ENCODE data around the gene CC2D1B. TPM values are rescaled to one million over a fixed set of nuclear protein-coding genes. Genes with fewer than 3 reads are reported as not detected.
"Not testable (repeated sequence)": the region's sequence is repeated elsewhere in the genome, so short reads cannot be mapped to it uniquely, and the experiment has no call there.

The CC2D1B gene
- total RNA-seq, 1 experiment from 2014 or later: 22.6 TPM

DNA sequence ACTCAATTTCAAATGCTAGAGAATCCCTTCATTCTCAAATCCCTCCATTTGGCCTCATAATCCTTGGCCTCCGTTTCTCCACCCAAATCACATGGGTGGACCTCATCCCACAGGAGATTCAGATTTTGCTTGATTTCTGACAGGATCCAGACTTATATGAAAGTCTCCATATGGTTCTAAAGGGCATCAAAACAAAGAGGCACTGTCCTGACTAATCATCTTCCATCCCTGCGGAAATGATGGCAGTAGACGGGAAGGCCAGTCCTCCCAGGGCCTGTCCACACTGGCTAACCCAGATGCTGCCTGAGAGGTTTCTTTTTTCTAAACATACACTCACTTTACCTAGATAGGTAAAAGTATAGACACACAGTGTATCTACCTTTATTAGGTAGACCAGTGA, 19.4 kb upstream of the CC2D1B start (continued):
- TF ChIP-seq, protein P1, sequence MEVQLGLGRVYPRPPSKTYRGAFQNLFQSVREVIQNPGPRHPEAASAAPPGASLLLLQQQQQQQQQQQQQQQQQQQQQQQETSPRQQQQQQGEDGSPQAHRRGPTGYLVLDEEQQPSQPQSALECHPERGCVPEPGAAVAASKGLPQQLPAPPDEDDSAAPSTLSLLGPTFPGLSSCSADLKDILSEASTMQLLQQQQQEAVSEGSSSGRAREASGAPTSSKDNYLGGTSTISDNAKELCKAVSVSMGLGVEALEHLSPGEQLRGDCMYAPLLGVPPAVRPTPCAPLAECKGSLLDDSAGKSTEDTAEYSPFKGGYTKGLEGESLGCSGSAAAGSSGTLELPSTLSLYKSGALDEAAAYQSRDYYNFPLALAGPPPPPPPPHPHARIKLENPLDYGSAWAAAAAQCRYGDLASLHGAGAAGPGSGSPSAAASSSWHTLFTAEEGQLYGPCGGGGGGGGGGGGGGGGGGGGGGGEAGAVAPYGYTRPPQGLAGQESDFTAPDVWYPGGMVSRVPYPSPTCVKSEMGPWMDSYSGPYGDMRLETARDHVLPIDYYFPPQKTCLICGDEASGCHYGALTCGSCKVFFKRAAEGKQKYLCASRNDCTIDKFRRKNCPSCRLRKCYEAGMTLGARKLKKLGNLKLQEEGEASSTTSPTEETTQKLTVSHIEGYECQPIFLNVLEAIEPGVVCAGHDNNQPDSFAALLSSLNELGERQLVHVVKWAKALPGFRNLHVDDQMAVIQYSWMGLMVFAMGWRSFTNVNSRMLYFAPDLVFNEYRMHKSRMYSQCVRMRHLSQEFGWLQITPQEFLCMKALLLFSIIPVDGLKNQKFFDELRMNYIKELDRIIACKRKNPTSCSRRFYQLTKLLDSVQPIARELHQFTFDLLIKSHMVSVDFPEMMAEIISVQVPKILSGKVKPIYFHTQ (CRISPR knock-in tag; IDR thresholded peaks at IDR 0.05): no peak
- TF ChIP-seq, protein P2, sequence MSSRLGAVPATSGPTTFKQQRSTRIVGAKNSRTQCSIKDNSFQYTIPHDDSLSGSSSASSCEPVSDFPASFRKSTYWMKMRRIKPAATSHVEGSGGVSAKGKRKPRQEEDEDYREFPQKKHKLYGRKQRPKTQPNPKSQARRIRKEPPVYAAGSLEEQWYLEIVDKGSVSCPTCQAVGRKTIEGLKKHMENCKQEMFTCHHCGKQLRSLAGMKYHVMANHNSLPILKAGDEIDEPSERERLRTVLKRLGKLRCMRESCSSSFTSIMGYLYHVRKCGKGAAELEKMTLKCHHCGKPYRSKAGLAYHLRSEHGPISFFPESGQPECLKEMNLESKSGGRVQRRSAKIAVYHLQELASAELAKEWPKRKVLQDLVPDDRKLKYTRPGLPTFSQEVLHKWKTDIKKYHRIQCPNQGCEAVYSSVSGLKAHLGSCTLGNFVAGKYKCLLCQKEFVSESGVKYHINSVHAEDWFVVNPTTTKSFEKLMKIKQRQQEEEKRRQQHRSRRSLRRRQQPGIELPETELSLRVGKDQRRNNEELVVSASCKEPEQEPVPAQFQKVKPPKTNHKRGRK (CRISPR knock-in tag; IDR thresholded peaks at IDR 0.05; ENCODE audit: borderline replicate concordance): no peak
- TF ChIP-seq ZNF263 (CRISPR knock-in tag; IDR thresholded peaks at IDR 0.05; ENCODE audit: low read depth): no peak
- TF ChIP-seq GABPB1 (CRISPR knock-in tag; IDR thresholded peaks at IDR 0.05): no peak
- no peak for TF ChIP-seq OVOL2 (CRISPR knock-in tag; IDR thresholded peaks at IDR 0.05; ENCODE audit: borderline replicate concordance)

DNA sequence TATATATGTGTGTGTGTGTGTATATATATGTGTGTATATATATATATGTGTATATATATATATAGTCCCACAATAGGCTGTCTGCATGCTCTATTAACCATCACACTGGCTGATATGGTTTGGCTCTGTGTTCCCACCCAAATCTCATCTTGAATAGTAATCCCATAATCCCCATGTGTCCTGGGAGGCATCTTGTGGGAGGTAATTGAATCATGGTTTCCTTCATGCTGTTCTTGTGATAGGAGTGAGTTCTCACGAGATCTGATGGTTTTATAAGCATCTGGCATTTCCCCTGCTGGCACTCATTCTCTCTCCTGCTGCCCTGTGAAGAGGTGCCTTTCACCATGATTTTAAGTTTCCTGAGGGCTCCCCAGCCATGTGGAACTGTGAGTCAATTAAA, 3.8 kb upstream of the CC2D1B start:
- ATAC-seq; H3K27ac Mint-ChIP-seq; POLR2A ChIA-PET; DNase-seq (ENCODE audit: low spot score); H3K9me3 Mint-ChIP-seq; H3K27me3 Mint-ChIP-seq (ENCODE audit: low read depth); CTCF ChIA-PET; H3K4me3 Mint-ChIP-seq: not testable (repeated sequence)
- H3K4me1 Mint-ChIP-seq: peaks cover 20% of the 10 kb centered on the region
- H3K36me3 Mint-ChIP-seq: peaks cover 27% of the 10 kb centered on the region

DNA sequence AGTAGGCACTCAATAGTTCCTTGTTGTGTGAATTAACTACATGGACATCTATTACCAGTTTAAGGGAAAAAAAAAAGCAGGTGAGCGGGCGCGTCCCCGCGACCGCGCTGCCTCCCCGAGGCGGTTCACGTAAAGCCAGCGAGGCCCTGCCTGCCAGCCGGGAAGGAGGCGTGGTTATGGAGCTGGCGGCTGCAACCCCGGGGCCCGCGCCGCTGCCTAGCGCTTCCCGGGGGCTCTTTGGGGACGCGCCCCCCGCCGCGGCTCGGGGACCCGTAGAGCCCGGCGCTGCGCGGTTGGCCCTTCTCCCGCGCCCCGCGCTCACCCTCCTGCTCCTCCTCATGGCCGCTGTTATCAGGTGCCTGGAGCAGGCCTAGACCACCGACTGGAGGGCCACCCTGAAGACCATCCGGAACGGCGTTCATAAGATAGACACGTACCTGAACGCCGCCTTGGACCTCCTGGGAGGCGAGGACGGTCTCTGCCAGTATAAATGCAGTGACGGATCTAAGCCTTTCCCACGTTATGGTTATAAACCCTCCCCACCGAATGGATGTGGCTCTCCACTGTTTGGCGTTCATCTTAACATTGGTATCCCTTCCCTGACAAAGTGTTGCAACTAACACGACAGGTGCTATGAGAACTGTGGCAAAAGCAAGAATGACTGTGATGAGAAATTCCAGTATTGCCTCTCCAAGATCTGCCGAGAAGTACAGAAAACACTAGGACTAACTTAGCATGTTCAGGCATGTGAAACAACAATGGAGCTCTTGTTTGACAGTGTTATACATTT, 2.6 kb upstream of the CC2D1B start:
- Mint-ChIP-seq H3K4me3 (peak overlapping the region; percentile 73), H3K4me1 (peaks cover 25% of the 10 kb centered on the region), H3K36me3 (peaks cover 20% of the 10 kb centered on the region), H3K27me3 (ENCODE audit: low read depth) (no peaks in the 10 kb centered on the region; the same call in 1 of the 2 replicates), H3K27ac (peak overlapping the region; percentile 10; the same call in 1 of the 2 replicates), H3K9me3 (no peaks in the 10 kb centered on the region)
- ChIA-PET CTCF (interaction anchor here (0.5 to 1.4 kb wide), 5 partner anchors 18 to 226 kb away, joined by 3 to 9 read pairs (median 4); no protein-coding TSS in a partner anchor), POLR2A (no interaction called here)
- ATAC-seq: peak; percentile 9
- DNase-seq (ENCODE audit: low spot score): peak; percentile 73
- TF ChIP-seq, protein P3, sequence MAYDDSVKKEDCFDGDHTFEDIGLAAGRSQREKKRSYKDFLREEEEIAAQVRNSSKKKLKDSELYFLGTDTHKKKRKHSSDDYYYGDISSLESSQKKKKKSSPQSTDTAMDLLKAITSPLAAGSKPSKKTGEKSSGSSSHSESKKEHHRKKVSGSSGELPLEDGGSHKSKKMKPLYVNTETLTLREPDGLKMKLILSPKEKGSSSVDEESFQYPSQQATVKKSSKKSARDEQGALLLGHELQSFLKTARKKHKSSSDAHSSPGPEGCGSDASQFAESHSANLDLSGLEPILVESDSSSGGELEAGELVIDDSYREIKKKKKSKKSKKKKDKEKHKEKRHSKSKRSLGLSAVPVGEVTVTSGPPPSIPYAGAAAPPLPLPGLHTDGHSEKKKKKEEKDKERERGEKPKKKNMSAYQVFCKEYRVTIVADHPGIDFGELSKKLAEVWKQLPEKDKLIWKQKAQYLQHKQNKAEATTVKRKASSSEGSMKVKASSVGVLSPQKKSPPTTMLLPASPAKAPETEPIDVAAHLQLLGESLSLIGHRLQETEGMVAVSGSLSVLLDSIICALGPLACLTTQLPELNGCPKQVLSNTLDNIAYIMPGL (CRISPR knock-in tag; IDR thresholded peaks at IDR 0.05): no peak
- TF ChIP-seq NR1H2 (CRISPR knock-in tag; IDR thresholded peaks at IDR 0.05) (no peak), OVOL2 (CRISPR knock-in tag; IDR thresholded peaks at IDR 0.05; ENCODE audit: borderline replicate concordance) (no peak), ZNF423 (CRISPR knock-in tag; IDR thresholded peaks at IDR 0.05) (peak; percentile 51; the same call in 1 of the 2 replicates), NR3C1 (CRISPR knock-in tag; conservative IDR thresholded peaks at IDR 0.05; ENCODE audit: low read depth) (no peak), ZBTB21 (CRISPR knock-in tag; IDR thresholded peaks at IDR 0.05; ENCODE audit: borderline replicate concordance) (no peak), ZNF396 (CRISPR knock-in tag; IDR thresholded peaks at IDR 0.05; ENCODE audit: borderline replicate concordance) (no peak), GTF2I (CRISPR knock-in tag; conservative IDR thresholded peaks at IDR 0.05) (no peak), ZNF263 (CRISPR knock-in tag; IDR thresholded peaks at IDR 0.05; ENCODE audit: low read depth) (no peak), NFYB (CRISPR knock-in tag; conservative IDR thresholded peaks at IDR 0.05; ENCODE audit: low read depth) (no peak), SOX15 (CRISPR knock-in tag; IDR thresholded peaks at IDR 0.05) (no peak), GABPB1 (CRISPR knock-in tag; IDR thresholded peaks at IDR 0.05) (peak; percentile 22; the same call in 1 of the 2 replicates), NFATC4 (CRISPR knock-in tag; IDR thresholded peaks at IDR 0.05) (no peak)
- TF ChIP-seq, protein P4, sequence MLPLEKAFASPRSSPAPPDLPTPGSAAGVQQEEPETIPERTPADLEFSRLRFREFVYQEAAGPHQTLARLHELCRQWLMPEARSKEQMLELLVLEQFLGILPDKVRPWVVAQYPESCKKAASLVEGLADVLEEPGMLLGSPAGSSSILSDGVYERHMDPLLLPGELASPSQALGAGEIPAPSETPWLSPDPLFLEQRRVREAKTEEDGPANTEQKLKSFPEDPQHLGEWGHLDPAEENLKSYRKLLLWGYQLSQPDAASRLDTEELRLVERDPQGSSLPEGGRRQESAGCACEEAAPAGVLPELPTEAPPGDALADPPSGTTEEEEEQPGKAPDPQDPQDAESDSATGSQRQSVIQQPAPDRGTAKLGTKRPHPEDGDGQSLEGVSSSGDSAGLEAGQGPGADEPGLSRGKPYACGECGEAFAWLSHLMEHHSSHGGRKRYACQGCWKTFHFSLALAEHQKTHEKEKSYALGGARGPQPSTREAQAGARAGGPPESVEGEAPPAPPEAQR (CRISPR knock-in tag; IDR thresholded peaks at IDR 0.05): no peak
- TF ChIP-seq, protein P5, sequence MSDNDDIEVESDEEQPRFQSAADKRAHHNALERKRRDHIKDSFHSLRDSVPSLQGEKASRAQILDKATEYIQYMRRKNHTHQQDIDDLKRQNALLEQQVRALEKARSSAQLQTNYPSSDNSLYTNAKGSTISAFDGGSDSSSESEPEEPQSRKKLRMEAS (CRISPR knock-in tag; IDR thresholded peaks at IDR 0.05): peak; percentile 38; the same call in 1 of the 2 replicates
- TF ChIP-seq, protein P6, sequence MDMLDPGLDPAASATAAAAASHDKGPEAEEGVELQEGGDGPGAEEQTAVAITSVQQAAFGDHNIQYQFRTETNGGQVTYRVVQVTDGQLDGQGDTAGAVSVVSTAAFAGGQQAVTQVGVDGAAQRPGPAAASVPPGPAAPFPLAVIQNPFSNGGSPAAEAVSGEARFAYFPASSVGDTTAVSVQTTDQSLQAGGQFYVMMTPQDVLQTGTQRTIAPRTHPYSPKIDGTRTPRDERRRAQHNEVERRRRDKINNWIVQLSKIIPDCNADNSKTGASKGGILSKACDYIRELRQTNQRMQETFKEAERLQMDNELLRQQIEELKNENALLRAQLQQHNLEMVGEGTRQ (CRISPR knock-in tag; IDR thresholded peaks at IDR 0.05): no peak
- TF ChIP-seq, protein P7, sequence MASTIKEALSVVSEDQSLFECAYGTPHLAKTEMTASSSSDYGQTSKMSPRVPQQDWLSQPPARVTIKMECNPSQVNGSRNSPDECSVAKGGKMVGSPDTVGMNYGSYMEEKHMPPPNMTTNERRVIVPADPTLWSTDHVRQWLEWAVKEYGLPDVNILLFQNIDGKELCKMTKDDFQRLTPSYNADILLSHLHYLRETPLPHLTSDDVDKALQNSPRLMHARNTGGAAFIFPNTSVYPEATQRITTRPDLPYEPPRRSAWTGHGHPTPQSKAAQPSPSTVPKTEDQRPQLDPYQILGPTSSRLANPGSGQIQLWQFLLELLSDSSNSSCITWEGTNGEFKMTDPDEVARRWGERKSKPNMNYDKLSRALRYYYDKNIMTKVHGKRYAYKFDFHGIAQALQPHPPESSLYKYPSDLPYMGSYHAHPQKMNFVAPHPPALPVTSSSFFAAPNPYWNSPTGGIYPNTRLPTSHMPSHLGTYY (CRISPR knock-in tag; IDR thresholded peaks at IDR 0.05): 0 out of 2 replicates have a peak, but pooled peaks have one; percentile 15

Data from WTC11 (cell line).